ENCODE results near the gene OLFML2A. TPM values are rescaled to one million over a fixed set of nuclear protein-coding genes. Genes with fewer than 3 reads are reported as not detected.
A peak's percentile ranks its signal among the peaks of the same experiment; 100 is the strongest.
"Not testable (repeated sequence)": the region's sequence is repeated elsewhere in the genome, so short reads cannot be mapped to it uniquely, and the experiment has no call there.

OLFML2A gene
- total RNA-seq, 1 experiment from 2014 or later, result 9.3 TPM

- no peak for DNase-seq (ENCODE audit: low read depth)
Measured at GRCh38 chr9:124761196-124761595, 15.7 kb upstream of the OLFML2A start.

DNA sequence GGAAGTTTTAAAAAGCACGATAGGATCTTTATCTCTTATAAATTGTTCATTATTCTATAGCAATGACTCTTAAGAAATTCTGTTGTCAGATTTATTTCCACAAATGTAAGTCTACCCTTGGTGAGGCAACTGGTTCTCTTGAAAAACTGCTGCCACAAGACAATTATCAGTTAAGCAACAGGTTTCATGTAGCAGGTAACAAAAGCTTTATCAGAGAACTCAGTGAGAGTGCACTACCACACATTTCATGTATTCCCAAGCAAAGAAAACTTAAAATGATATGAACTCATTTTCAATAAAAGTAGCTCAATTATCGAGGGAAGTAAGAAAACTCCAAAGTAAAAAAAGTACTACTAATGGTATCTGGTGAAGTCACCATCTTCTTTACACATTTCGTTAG is 15.2 kb upstream of the OLFML2A start:
- no peak for DNase-seq (ENCODE audit: low read depth)

GRCh38 chr9:124762633-124763032 is 14.3 kb upstream of the OLFML2A start:
- DNase-seq (ENCODE audit: low read depth), result no peak

- peak; percentile 44 for DNase-seq (ENCODE audit: low read depth)
Measured at GRCh38 chr9:124764774-124765438, 12.0 kb upstream of the OLFML2A start.

DNA sequence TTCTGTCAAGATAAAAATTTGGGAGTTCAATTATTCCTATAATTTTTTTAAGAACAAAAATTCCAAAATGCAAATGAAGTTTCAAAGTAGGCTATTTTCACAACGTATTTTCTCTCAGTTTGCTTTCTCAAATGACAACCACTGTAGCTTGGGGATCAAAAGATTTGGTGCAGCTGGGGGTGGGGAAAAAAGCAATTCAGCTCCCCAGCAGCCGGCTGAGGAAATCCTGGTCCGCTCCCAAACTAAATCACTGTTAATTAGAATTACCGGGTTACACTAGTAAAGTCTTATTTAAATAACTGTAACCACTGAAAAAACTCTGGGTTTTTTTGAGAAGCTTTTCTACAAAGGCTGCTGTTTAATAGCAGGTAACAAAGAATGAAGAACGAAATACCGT is 11.5 kb upstream of the OLFML2A start:
- no peak for DNase-seq (ENCODE audit: low read depth)

DNA sequence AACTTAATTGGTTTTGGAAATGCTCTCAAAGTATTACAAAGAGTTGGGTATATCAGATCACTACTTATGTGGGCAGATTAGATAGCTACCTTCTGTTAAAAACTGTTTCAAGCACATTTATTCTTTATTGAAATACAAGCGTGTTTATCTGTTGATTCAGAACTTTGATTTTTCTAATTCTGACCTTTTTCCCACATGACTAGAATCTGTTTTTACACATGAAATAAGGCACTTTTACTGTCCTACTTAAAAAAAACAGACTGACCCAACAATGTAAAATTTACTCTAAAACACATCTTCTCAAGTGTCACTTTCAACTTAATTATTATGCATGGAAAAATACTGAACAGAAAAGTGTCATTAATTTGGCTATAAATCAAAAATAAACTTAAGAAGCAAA is 10.6 kb upstream of the OLFML2A start:
- DNase-seq (ENCODE audit: low read depth), result no peak

GRCh38 chr9:124766815-124767554 is 9.9 kb upstream of the OLFML2A start:
- no peak for DNase-seq (ENCODE audit: low read depth)

DNA sequence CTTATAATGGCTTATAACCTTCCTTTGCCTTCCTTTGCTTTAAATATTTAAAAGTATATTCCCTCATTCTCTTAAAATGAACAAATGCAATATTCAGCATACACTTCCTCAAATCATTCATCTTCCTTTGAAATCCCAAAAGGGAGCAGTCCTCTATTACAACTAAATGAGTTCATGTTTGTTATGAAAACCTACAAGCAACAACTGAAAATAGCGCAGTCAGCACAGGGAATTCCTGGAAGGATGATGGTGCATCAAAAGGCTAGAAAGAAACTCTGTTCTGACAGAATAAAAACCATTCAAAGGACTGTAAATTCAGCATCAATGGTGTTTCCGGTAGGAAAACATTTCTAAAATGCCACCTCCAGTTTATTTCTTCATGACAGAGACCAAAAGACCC is 9.1 kb upstream of the OLFML2A start:
- DNase-seq (ENCODE audit: low read depth), result no peak

DNA sequence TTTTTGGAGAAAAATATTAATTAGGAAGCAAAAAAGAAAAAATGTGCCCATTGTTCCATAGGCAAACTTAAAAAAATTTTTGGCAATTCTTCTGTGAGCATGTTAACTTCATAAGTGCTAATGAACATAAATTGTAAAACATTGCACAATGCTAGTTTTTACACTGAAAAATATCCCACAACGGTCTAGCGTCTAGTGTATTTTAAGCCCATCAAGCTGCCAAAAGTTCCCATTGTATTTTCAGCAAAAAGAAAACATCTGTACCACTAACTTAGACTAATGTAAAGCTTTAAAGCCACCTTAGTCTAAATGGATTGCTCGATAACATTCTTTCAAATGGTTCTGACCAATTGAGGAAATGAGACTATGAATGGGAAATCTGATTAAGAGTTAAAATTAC is 8.6 kb upstream of the OLFML2A start:
- DNase-seq (ENCODE audit: low read depth), result no peak

- no peak for DNase-seq (ENCODE audit: low read depth)
Measured at GRCh38 chr9:124768750-124769548, 8.0 kb upstream of the OLFML2A start.

DNA sequence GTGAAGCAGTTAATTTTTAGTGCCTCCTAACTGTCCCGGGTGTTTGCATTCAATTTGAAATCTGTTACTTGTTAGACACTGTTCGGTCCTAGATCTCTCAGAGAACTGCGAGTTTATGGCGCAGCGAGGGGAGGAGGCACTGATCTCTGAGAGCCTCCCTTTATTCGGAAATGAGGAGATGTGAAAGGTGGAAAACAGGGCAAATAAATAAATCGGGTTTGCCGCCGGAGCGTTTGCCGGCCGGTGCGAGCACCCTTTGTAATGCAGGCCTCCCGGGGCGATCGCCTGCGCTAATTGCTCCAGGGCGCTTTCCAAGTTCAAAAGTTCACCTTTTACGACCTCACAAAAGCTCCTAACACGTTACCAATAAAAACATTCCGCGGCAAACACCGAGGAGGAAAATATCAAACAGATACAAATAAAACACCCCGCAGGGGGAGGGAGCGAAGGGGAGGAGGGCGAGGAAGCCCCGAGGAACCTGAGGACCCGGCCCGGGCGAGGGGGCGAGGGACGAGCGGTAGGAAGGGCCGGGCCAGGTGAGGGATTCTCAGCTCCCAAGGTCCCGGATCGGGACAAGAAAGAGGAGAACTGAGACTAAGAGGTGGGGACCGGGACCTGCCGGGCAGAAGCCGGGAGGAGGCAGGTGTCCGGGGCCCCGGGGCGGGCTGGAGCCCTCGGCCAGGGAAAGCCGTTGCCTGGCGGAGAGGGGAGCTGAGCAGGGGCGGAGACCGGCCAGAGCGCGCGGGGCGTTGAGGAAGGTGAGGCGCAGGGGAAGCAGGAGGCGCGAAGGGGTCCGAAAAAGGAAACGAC is 7.2 kb upstream of the OLFML2A start:
- DNase-seq (ENCODE audit: low read depth), result peak; percentile 69

DNA sequence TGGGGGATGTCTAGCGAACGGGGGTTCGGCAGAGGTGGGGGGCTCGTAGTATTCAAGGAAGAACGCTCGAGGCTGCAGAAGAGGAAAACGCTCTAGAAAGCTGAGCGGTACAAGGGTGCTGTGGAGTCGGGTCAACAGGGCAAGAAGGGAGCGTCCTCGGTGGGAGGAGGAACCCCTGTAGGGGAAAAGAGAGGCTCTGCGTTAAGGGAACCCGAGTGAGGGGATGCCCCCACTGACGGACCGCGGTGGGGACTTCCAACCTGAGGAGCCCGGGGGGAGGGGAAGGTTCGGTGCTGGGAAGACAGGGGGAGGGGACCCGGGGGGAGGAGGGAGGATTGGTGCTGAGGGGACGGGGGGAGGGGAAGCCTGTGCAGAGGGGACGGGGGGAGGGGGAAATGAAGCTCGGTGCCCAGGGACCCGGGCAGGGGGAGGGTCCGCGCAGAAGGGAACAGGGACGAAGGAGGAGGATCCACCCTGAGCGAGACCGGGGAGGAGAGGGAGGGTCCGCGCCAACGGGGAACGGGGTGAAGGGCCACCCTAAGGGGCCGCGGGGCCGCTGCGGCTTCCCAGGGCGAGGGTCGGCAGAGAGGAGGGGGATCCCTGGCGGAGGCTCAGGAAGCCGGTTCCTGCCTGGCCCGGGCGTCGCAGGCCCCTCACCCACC is 6.4 kb upstream of the OLFML2A start:
- peak; percentile 41 for DNase-seq (ENCODE audit: low read depth)

GRCh38 chr9:124771021-124771866 is 5.7 kb upstream of the OLFML2A start, which contains the start of gene NR6A1:
NR6A1 (minus strand) TSS chr9:124771311.
- DNase-seq (ENCODE audit: low read depth), result peak; percentile 97

DNA sequence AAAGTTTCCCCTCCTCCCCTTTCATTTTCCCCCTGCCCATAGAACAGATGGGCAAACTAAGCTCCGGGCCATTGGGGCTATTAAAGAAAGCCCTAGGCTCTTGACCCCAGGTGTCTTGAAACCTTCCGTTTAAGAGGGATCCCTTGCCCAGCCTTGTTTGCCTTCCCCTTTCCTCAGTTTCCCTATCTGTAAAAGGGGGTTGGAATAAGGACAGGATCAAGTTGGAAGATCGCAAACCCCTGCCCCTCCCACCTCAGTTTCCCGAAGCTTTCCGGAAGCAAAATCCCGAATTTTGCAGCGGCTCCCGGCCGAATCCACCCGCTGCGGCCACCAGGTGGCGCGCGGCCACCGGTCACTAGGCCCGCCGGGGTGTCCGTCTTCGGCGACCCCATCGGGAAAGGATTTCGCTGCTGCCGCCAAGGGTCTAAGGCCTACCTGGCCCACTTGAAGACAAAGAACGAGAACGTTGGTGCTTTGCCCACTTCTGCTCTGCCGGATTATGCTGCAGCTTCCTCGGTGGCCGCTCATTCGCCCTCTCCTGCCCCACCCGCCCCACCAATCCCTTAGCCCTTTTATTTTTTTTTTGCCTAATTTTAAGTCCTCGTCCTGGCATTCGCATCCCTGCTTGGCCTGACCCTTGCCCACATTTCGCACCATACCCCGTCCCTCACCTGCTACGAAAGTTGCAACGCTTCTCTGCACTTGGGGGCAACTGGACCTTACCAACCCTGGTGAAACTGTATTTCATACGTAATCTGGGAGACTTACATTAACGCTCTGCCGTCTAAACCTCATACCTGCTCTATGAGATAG is 4.9 kb upstream of the OLFML2A start:
- DNase-seq (ENCODE audit: low read depth), result peak; percentile 80

- not testable (repeated sequence) for DNase-seq (ENCODE audit: low read depth)
Measured at GRCh38 chr9:124772877-124773276, 4.1 kb upstream of the OLFML2A start.

DNA sequence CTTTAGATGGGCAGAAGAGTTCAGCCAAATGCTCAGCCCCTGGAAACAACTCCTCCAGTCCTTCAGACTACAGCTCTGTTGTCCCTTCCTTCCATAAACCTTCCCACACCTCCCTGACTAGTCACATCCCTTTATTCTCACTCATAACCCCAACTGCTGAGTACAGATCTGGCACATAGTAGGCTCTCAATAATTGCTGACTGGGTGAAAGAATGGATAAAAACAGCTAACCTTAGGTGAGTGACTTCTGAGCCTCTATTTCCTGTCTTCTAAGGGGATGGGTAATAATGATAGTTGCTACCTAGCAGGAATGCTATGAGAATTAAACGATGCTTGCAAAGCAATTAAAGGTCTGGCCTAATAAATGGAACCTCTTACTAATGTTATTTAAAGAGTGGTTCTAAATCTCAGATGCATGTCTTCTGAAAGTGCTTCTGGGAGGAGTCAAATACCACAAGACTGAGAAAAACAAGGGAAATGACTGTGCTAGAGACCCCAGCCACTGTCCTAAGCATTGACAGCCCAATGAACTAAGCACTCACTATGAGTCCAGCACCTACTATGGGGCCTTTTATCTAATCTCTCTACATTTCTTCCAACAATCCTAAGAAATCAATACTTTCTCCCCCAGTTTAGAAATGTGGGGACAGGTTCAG is 3.3 kb upstream of the OLFML2A start:
- DNase-seq (ENCODE audit: low read depth), result no peak

- DNase-seq (ENCODE audit: low read depth), result peak; percentile 76
Measured at GRCh38 chr9:124774129-124774978, 2.6 kb upstream of the OLFML2A start.

DNA sequence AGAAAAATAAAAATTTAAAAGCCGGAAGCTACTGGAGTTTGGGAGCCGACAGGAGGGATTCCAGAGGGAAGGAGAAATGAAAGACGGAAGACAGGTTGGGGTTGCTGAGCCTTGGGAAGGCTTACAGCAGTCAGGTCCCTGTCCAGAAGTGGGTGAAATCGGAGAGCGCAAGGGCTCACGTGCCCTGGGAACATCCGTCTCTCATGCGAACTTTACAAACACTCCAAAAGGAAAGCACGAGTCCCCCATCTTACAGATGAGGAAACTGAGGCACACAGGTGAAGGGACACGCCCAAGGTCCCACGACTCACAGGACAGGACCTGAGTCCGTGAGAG is 347 bp upstream of the OLFML2A start:
- no peak for DNase-seq (ENCODE audit: low read depth)

Measured in M059J (cell line).